Urothelium cell line (cell line): ENCODE results near the gene AP2A2.
A peak's percentile ranks its signal among the peaks of the same experiment; 100 is the strongest.

ENCODE experiments used
- DNase-seq: peaks from one replicate; pipeline ENCODE4 v3.0.0; 2011; ENCODE audit warnings: low spot score, mixed read lengths
- FAIRE-seq: peaks from 2 replicates; lab custom pipeline; 2011; peaks lifted over from hg19 to GRCh38; lab: Jason Lieb, UNC

AP2A2 gene

DNA sequence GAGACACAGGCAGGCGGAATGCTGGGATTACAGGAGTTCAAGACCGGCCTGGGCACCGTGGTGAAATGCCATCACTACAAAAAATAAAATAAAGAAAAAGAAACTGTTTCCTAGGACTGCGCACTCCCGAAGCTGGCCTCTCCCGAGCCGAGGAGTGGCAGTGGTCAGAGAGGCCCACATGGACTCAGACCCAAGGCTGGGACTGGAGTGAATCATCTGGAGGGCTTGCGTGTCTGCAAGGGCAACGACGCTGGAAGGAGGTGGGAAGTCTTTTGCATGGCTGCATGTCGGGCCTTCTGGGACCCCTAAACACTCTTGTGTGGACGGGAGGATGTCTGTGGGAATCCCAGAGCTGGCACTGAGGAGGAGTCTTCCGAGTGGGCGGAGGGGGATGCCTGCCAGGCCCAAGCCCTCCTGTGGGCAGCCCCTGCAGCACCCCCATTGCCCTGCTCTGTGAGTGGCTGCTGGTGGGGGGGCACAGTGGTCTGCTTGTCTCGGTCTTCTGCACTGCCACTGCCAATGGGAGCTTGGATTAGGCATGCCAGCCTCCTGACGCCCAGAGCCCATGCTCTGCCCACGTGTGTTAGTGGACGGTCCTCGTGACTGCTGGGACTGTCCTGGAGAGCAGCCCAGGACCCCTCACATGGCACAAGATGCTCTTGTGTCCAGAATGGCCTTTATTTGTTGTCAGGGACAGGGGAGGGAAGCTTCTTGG lies 1.8 kb upstream of the AP2A2 start:
- DNase-seq (no peak), FAIRE-seq (no peak)

DNA sequence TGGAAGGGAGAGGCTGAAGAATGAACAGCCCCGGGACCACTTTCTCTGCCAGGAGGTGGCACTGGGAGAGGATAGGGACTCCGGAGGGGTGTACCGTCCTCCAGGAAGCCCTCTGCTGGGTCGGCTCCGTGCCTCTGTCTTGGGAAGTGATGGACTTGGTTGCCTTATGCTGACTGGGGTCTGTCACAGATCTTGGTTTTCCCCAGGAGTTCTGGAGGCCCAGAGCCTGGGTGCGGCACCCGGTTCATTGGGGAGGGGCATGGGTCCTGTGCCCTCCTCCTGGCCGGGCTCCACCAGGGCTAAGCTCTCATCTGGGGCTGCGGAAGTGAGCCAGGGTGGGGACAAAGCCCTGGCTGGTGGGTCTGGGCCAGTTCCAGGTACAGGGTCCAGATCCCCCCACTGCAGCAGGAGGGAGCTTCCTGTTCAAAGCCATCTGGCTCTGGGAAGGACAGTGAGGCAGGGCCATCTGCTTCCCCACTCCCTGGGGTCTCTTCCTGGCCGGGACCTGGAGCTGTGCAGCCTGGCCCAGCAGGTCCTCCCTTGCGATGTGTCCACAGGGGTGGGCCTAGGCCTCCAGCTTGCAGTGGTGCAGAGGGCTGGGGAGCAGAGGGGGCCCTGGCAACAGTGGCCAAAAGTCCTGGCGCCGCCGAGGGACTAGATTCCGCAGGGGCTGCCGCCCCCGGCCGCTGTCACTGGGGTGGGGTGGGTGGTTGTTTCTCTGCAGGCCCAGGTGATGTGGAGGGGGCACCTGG lies 1.1 kb upstream of the AP2A2 start:
- FAIRE-seq (no peak), DNase-seq (no peak)

DNA sequence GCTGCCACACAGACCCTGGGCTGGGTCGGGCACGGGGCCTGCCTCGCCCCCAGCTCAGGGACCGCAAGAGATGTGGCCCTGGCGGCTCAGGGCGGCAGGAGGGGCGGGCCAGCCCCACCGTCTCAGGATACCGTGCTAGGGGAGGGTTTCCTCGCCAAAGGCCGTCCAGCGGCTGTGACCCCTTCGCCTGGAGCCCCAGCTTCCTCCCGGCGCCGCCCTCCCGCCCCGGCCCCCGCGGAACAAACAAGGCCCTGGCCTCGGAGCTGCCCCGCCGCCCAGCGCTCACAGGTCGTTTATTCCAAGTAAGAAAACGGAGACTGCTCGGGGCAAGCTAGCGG lies 543 bp upstream of the AP2A2 start:
- FAIRE-seq: no peak

DNA sequence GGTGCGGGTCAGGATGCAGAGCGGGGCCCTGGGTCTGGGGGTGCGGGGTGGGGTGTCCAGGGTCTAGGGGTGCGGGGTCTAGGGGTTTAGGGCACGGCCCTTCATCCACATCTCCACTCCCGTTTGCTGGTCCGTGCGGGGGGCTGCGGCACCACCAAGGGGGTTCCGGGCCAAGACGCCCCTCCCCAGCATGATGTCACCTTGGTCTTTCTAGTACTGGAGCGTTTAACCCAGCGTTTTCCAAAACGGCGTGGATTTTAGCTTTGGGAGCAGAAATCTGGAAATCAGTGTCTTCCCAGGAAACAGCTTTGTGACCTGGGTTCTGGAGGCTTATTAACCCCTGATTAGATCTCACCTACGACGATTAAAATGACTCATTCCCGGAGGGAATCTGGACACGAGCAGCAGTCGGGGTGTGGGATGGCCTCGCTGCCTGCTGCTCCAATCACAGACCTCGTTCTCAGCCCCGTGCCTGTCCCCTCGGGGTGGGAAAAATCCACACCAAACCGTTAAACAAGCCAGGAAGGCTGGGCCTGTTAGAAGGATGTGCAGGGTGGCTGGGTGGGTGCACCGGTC lies 759 bp downstream of the AP2A2 start:
- FAIRE-seq: no peak
- peak; percentile 46 for DNase-seq

More for the DNA sequence above, 543 bp upstream of the AP2A2 start:
- no peak for DNase-seq

DNA sequence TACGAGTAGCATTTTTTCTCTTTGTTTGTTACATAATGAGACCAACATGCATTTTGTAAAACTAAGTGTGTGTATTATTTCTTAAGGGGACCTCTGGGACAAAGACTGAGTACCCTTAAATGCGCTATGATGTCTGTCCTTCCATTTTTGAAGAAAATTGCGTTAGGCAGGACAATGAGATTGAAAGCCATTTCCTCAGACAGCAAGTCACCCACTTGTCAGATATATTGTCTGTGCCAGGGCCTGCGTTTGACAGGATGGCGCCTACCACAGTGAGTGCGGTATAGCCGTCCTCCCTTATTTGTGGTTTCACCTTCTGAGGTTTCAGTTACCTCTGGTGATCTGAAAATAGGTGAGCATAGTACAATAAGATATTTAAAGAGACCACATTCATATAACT lies 2.2 kb downstream of the AP2A2 start:
- DNase-seq: no peak
- no peak for FAIRE-seq

DNA sequence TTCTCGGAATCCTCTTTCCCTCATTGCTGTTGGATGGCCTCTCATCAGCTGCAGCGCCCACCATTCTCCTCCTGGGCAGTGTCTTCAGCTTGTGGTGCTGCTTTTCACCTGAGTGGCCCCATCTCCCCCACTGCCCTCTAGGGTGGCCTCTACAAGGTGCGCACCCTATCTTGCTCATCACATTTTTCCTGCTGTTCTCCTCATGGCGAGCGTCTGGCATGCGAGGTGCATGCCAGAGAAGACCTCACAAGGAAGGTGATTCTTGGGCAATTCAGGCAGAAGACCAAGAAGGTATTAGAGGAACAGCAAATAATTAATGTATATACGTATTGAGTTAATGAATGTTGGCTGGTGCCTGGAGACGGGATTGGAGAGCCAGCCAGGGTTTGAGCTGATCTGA lies 3.1 kb downstream of the AP2A2 start:
- DNase-seq: no peak
- FAIRE-seq: no peak

DNA sequence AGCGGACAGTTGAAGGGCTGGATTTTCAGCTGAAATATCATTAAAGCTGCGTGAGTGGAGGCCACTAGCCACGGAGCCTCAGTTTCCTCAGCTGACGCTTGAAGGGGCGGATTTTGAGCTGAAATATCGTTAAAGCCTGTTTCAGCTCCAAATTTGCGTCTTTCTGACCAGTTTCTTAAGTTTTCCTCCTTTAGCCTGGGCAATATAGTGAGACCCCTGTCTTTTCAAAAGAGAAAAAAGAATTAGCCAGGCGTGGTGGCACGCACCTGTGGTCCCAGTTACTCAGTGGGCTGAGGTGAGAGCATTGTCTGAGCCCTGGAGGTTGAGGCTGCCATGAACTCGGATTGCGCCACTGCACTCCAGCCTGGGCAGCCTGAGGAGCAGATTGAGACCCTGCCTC lies 3.7 kb downstream of the AP2A2 start:
- DNase-seq (no peak), FAIRE-seq (no peak)

DNA sequence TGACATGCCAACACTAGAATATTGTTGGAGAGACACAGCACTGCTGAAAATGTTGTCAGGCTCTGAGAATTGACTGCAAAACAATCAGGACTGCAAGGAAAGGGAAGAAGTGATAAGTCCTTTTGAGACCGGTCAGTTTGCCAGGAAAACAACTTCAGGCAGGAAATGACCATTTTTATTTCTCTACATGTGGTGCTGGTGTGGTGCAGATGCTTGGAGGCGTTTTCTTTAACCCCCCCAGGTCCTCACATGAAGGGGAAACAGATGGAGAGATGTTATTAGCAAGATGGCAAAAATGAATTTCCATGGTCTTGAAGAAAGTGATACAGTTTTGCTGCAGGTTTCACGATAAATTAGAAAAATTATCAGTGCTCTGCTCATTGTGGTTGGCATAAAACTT lies 5.7 kb downstream of the AP2A2 start:
- no peak for FAIRE-seq
- no peak for DNase-seq

DNA sequence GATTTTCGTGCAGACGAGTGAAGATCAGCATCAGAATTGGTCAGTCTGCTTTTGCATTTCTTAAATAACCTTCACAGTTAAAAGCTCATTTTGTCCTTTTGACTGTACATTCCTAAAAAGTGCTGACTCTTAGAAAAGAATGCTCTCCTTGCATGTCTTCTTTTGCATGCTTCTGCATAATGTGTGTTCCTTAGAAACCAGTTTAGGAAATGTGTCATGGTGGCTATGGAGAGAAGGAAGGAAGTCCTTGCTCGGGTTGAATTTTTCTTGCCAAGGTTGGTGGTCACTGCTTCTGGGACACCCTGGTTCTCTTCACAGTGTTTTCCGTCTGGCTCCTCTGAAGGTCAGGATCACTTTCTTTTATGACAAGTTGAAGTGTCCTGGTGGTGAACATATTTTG lies 6.8 kb downstream of the AP2A2 start:
- no peak for DNase-seq
- no peak for FAIRE-seq

DNA sequence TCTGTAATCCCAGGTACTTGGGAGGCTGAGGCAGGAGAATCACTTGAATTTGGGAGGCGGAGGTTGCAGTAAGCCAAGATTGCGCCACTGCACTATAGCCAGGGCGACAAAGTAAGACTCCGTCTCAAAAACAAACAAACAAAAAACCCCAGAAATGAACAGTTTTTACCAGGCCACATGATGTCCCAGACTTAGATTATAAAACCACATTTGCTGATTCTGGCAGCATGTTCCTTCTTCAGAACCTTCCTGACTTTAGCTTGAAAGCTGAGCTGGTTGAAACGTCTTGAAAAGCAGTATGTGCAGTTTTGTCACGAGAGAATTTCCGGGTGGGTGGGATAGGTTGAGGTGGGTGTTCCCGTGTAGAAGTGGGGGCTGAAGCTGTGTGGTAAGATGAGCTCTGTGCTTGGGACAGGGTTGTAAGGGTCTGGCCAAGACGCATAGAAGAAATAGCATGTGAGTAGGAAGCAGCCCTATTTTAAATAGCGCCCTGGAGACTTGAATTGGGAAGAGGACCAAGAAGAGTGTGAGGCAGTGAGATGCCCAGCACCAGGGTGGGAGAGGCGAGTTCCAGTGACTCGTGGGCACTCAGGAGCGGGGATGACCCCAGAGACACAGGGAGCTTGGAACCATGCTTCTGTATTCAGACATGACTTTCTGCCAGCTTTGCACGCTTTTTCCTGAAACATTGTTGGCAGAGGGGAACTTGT lies 7.6 kb downstream of the AP2A2 start:
- DNase-seq: no peak
- no peak for FAIRE-seq

DNA sequence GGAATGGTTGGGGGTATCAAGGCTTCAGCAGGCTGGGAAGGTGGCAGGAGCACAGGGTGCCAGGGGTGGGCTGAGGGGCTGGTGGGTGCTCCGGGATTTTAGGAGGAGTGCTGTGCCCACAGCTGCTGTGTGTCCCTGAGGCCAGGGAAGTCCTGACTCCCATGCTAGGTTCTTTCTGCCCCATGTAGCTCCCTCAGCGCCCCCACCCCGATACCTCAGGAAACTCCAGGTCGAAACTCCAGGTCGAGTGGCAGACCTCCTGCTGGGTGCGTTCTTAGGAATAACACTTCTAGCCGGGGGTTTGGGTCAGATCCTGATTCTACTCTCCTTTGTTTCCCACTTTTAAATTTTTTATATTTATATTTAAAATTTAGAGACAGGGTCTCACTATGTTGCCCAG lies 8.3 kb downstream of the AP2A2 start:
- FAIRE-seq: no peak
- no peak for DNase-seq

DNA sequence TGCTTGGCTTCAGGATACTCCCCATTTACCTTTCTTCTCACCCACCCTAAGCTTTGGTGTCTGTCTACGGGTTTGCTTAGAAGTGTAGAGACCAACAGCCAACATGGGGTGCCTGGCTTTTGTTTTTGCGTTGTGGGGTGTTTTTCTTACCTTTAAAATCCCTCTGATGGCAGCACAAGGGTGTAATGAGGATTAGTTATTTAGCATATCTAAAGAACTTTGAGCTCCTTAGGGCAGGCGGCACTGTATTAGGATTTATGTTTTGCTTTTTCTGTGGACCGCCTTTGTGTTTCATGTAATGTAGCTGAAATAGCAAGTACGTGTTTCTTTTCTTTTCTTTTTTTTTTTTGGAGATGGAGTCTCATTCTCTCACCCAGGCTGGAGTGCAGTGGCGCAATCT lies 8.9 kb downstream of the AP2A2 start:
- DNase-seq (no peak), FAIRE-seq (no peak)

DNA sequence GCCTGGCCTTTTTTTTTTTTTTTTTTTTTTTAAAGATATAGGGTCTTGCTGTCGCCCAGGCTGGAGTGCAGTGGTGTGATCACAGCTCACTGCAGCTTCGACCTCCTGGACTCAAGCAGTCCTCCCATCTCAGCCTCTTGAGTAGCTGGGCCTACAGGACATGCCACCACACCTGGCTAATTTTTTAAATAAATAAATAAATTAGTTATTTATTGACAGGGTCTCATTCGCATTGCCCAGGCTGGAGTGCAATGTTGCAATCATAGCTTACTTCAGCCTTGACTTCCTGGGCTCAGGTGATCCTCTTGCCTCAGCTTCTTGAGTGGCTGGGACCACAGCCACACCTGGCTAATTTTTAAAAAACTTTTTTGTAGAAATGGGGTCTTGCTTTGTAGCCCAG lies 10.5 kb downstream of the AP2A2 start:
- no peak for DNase-seq
- FAIRE-seq: no peak

DNA sequence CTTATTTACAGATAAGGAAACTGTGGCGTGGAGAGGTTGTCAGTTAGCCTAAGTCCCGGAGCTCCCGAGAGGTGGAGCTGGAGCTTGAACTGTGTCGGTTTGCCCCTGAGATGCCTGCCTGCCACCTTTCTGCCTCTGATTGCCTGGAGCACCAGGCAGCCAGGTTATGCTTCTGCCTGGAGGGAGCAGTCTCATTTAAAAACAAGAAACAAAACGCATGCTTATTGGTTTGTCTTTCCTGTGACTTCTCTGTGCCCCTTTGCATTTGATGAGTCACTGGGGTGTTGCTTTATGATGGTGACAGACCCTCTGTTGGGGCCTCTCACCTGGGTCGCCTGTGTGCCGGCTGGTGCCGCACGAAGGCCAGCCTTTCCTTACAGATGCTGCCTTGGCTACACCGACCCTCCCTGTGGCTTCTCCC lies 12.2 kb downstream of the AP2A2 start:
- FAIRE-seq (no peak), DNase-seq (no peak)

DNA sequence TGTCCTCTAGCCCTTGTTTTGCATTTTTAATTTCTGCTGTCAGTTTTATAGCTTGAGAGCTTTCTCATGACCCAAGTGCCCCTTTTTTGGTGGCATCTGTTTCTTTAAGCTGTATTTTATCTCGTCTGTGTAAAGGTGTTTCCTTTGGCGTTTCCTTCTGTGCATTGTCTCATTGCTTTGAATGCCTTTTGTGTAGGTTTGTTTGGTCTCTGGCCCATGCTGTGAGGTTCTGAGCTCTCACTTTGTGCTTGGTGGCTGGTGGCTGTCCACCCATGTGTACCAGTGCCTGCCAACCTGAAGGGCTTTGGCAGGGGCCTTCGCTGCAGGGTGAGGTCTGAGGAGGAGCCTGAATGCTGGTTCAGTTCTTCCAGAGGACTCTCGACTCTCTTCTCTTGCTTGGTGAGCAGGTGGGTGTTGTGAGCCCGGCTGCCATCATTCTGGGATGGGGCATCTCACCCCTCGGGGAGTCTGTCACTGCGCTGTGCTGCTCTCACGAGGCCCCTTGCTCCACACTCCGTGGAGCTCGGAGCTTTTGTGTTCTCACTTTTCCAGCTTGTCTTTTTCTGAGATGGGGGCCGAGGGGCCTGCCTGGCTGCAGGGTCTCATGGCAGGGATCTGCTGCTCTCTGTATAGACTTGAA lies 14.9 kb downstream of the AP2A2 start:
- no peak for FAIRE-seq
- DNase-seq: no peak

DNA sequence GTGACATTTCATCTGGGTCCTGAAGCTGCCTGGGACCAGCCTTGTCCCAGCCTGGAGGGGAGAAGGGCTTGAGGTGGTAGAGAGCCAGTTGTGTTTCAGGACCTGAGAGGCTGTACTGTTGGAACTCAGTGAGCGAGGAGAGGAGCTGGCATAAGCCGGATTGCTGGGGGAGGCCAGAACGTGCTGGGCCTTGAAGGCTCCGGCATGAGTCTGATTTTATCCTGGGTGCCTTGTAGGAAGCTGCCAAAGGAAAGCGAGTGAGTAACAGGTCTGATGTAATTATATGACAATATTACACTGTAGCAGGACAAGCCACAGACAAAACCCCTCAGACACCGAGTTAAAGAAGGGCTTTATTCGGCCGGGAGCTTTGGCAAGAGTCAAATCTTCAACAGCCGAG lies 17.2 kb downstream of the AP2A2 start:
- FAIRE-seq (no peak), DNase-seq (no peak)

DNA sequence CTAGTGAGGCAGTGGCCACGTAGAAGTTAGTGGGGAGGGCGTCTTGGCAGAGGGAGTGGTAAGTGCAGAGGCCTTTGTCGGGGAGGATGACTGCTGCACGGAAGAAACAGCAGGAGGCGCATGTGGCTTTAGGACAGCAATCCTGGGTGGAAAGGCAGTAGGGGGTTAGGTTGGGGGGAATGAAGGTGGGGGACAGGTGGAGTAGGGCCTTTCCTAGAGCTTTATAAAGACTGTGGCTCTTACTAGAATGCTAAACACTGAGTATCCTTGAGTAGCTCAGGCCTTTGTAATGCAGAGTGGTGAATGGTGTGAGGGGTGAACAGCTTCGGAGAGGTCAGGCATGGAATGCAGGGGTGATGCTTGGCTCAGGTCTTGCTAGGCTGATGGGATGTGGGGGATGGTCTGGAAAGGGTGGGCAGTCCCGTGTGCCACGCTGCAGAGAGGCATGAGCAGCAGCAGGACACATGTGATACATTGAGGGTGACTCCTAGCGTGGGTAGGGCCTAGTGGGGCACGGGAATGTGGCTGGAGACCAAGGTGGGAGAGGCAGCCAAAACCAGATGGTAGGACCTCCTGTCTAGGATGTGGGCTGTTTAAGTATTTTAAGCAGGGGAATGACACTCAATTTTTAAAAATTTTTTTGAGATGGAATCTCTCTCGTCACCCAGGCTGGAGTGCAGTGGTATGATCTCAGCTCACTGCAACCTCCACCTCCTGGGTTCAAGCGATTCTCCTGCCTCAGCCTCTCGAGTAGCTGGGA lies 19.2 kb downstream of the AP2A2 start:
- no peak for FAIRE-seq
- no peak for DNase-seq

DNA sequence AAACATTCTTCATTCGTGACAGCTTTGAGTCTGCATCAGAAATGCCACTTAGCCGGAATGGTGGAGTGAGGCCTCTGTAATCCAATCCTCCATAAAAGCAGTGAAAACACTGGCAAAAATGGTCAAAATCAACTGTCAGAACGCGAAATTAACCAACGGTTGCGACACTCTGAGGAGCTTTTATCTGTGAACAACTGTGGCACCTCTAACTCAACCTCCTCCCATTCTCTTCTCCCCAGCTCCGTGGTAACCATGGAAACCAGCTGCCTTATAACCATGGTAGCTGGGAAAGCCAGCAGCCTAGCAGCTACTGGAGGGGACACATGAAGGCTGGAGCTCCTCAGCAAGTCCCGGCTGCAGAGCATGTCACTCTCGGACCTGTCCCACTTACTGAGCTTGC lies 20.3 kb downstream of the AP2A2 start:
- FAIRE-seq (no peak), DNase-seq (no peak)

DNA sequence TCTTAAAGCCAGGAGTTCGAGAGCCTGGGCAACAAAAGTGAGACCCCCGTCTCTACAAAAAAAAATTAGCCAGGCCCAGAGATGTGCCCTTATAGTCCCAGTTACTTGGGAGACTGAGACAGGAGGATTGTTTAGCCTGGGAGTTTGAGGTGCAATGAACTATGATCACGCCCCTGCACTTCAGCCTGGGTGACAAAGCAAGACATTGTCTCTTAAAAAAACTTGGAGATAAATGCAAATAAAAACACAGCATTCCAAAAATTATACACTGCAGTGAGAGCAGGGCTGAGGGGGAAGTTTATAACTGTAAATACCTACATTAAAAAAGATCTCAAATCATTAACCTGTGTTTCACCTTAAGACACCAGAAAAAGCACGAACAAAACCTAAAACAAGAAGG lies 22.1 kb downstream of the AP2A2 start:
- DNase-seq (no peak), FAIRE-seq (no peak)

DNA sequence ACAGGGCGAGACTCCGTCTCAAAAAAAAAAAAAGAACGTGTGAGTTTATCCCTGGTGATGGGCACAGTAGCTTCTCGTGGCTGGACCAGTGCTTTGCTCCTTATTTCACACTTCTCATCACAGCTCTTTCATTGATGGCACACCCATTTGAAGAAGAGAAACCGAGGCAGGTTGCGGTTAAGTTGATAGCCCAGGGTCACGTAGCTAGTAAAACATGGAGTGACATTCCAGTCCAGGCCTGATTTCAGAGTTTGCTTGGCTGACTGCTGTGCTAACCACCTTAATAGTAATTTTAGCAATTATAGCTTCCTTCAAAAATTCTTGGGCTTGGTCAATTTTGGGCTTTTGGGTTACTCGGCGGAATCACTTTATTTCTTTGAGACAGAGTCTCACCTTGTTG lies 25.8 kb downstream of the AP2A2 start:
- DNase-seq: no peak
- no peak for FAIRE-seq
